Measurements from ENCODE around the gene FEZF1.

Gene FEZF1

DNA sequence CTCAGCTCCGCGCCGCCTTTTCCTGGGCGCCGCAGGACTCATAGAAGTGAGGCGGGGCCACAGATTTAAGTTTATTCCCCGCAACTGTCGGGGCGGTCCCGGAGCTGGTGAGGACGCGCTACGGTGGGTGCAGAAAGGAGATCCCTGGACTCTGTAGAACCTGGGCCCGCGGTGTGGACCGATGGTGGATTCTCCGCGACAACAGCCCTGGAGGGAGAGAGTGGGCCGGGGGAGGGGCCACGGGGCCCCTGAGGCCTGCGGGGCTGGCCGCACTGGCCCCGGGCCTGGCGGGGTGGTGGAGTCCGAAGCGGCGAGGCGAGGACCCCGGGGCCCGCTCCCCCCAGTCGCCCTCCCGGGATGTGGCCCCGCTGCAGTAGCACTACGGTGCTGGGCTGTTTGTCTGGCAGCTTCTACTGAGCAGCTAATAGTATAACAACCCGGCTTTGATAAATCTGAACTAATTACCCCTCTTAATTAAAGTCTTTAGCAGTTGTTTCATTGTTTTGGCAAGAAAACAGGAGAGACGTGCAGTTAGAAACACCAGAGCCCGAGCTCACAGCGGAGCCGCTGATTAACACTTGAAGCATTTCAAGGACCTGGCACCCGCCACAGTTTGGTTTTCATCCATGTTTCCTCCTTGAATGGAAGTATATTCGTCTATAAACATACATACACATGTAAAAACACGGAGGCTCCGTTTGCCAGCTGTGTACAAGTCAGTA, 4.2 kb downstream of the FEZF1 start:
- TF ChIP-seq, protein P1, sequence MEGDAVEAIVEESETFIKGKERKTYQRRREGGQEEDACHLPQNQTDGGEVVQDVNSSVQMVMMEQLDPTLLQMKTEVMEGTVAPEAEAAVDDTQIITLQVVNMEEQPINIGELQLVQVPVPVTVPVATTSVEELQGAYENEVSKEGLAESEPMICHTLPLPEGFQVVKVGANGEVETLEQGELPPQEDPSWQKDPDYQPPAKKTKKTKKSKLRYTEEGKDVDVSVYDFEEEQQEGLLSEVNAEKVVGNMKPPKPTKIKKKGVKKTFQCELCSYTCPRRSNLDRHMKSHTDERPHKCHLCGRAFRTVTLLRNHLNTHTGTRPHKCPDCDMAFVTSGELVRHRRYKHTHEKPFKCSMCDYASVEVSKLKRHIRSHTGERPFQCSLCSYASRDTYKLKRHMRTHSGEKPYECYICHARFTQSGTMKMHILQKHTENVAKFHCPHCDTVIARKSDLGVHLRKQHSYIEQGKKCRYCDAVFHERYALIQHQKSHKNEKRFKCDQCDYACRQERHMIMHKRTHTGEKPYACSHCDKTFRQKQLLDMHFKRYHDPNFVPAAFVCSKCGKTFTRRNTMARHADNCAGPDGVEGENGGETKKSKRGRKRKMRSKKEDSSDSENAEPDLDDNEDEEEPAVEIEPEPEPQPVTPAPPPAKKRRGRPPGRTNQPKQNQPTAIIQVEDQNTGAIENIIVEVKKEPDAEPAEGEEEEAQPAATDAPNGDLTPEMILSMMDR (IDR thresholded peaks at IDR 0.05), result no peak

DNA sequence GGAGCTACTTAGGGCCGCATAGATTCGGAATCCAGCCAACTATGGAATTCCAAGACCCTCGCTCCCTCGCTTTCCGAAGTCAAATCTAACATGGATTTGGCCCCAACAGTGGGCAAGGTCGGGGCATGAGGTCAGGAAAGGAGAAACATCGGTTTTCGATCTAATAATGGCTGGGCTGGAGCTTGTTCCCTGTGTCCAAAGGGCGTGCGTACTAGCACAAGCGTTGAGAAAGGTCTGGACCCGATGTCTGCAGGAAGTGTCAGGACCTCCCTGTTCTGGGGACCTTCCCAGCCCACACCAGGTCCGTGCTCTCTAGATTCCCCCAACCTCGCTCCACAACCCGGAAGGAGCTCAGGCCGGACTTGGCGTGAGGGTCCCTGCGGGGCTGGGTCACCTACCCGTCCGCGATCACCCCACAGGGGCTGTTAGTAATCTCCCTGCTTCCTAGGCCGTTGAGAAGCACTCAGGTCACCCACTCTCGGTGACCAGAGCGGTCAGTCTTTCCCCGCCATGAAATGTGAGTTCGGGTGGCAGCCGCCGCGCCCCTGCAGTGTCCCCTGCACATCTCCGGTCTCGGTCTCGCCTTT, 4.8 kb downstream of the FEZF1 start:
- TF ChIP-seq, protein P1 (IDR thresholded peaks at IDR 0.05), result no peak

GRCh38 chr7:122298618-122299017, 5.9 kb downstream of the FEZF1 start:
- TF ChIP-seq, protein P1 (IDR thresholded peaks at IDR 0.05), result no peak

DNA sequence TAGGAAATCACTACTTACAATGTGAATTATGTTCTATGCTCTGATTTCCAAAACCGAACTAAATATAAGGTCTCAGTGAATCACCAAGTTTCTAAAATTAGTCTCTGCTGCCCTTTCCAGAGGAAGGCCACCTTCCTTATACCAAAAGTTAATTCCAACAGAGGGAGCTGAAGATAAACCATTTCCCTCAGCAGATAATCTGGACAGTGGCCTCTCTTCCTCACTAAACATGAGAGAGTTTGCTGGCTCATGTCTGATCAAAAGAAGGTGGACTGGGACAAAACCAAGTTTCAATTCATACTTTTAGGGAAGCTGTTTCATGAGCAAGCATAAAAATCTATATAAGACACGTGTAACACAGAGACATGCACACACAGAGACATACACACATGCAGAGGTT, 6.4 kb downstream of the FEZF1 start:
- TF ChIP-seq, protein P1 (IDR thresholded peaks at IDR 0.05), result no peak

- TF ChIP-seq, protein P1 (IDR thresholded peaks at IDR 0.05), result no peak
Measured at GRCh38 chr7:122291189-122291588, 13.4 kb downstream of the FEZF1 start.

- TF ChIP-seq, protein P1 (IDR thresholded peaks at IDR 0.05), result no peak
Measured at GRCh38 chr7:122290476-122290875, 14.1 kb downstream of the FEZF1 start.

GRCh38 chr7:122289426-122289825, 15.1 kb downstream of the FEZF1 start:
- TF ChIP-seq, protein P1 (IDR thresholded peaks at IDR 0.05), result no peak

Data from LNCAP (cell line).